H9 (cell line): Measurements from ENCODE around the gene CCS. TPM values are rescaled to one million over a fixed set of nuclear protein-coding genes. Genes with fewer than 3 reads are reported as not detected.

Experiments
- DNase-seq: peaks from one replicate; pipeline ENCODE4 v3.0.0-alpha.2; 2017
- H2AFZ ChIP-seq: one replicate; pipeline ENCODE4 v1.6.1; 2013; ENCODE audit warnings: mild to moderate bottlenecking, low read length, control low read depth, moderate library complexity
- H2AK5ac ChIP-seq: 2 replicates; pipeline ENCODE4 v1.6.1; 2013; ENCODE audit warnings: low read length, control low read depth, mixed read lengths; ENCODE audit not compliant: insufficient read length
- H2BK120ac ChIP-seq: one replicate; pipeline ENCODE4 v1.6.1; 2013; ENCODE audit warnings: low read depth, mild to moderate bottlenecking, low read length, control low read depth, inconsistent platforms; ENCODE audit not compliant: poor library complexity, severe bottlenecking
- H2BK12ac ChIP-seq: 2 replicates; pipeline ENCODE4 v1.6.1; 2013; ENCODE audit warnings: low read length, control low read depth, mixed read lengths, low read depth; ENCODE audit not compliant: insufficient read length
- H2BK15ac ChIP-seq: 2 replicates; pipeline ENCODE4 v1.6.1; 2013; ENCODE audit warnings: low read depth, low read length, control low read depth
- H2BK20ac ChIP-seq: one replicate; pipeline ENCODE4 v1.6.1; 2013; ENCODE audit warnings: low read depth, mild to moderate bottlenecking, low read length, control low read depth, inconsistent platforms; ENCODE audit not compliant: poor library complexity, severe bottlenecking
- H2BK5ac ChIP-seq: 2 replicates; pipeline ENCODE4 v1.6.1; 2013; ENCODE audit warnings: low read length, control low read depth, mixed read lengths; ENCODE audit not compliant: insufficient read length
- H3K14ac ChIP-seq: 2 replicates; pipeline ENCODE4 v1.6.1; 2013; ENCODE audit warnings: low read length, control low read depth; ENCODE audit not compliant: insufficient read depth
- H3K18ac ChIP-seq: 2 replicates; pipeline ENCODE4 v1.6.1; 2013; ENCODE audit warnings: low read depth, mild to moderate bottlenecking, mixed read lengths, low read length, control low read depth; ENCODE audit not compliant: insufficient read length
- H3K23ac ChIP-seq: 2 replicates; pipeline ENCODE4 v1.6.1; 2013; ENCODE audit warnings: low read length, control low read depth, mixed read lengths, low read depth; ENCODE audit not compliant: insufficient read length
- H3K23me2 ChIP-seq: 2 replicates; pipeline ENCODE4 v1.6.1; 2013; ENCODE audit warnings: low read depth, mild to moderate bottlenecking, mixed read lengths, low read length, control low read depth; ENCODE audit not compliant: insufficient read length, poor library complexity, severe bottlenecking
- H3K27ac ChIP-seq: 2 replicates; pipeline ENCODE4 v1.5.1; 2013; ENCODE audit warnings: low read length, control low read depth, mixed read lengths, low read depth; ENCODE audit not compliant: insufficient read length
- H3K27me3 ChIP-seq: 2 replicates; pipeline ENCODE4 v1.6.1; 2013; ENCODE audit warnings: low read length, control low read depth, inconsistent platforms; ENCODE audit not compliant: insufficient read depth
- H3K4ac ChIP-seq: 2 replicates; pipeline ENCODE4 v1.6.1; 2013; ENCODE audit warnings: low read depth, mild to moderate bottlenecking, control low read depth, inconsistent platforms, low read length, moderate library complexity
- H3K4me1 ChIP-seq: 2 replicates; pipeline ENCODE4 v1.6.1; 2013; ENCODE audit warnings: low read length, control low read depth, inconsistent platforms; ENCODE audit not compliant: insufficient read depth
- H3K4me2 ChIP-seq: 2 replicates; pipeline ENCODE4 v1.6.1; 2013; ENCODE audit warnings: low read length, control low read depth, mixed read lengths; ENCODE audit not compliant: insufficient read length, insufficient read depth
- H3K56ac ChIP-seq: 2 replicates; pipeline ENCODE4 v1.6.1; 2013; ENCODE audit warnings: low read depth, mild to moderate bottlenecking, mixed read lengths, low read length, control low read depth; ENCODE audit not compliant: insufficient read length
- H3K79me1 ChIP-seq: 2 replicates; pipeline ENCODE4 v1.6.1; 2013; ENCODE audit warnings: low read depth, mild to moderate bottlenecking, moderate library complexity, low read length, control low read depth, inconsistent platforms; ENCODE audit not compliant: insufficient read depth, poor library complexity, severe bottlenecking
- H3K79me2 ChIP-seq: 2 replicates; pipeline ENCODE4 v1.6.1; 2013; ENCODE audit warnings: low read length, control low read depth, inconsistent platforms; ENCODE audit not compliant: insufficient read depth
- H3K9ac ChIP-seq: 2 replicates; pipeline ENCODE4 v1.6.1; 2013; ENCODE audit warnings: low read length, control low read depth, mixed read lengths; ENCODE audit not compliant: insufficient read length; ENCODE audit errors: extremely low read depth
- H3K9me3 ChIP-seq: one replicate; pipeline ENCODE4 v1.6.1; 2013; ENCODE audit warnings: low read depth, low read length, inconsistent platforms; ENCODE audit not compliant: control insufficient read depth
- H3T11ph ChIP-seq: one replicate; pipeline ENCODE4 v1.6.1; 2013; ENCODE audit warnings: mild to moderate bottlenecking, low read length, control low read depth, inconsistent platforms
- H4K20me1 ChIP-seq: one replicate; pipeline ENCODE4 v1.6.1; 2013; ENCODE audit not compliant: control insufficient read depth, insufficient read length, insufficient read depth
- H4K5ac ChIP-seq: 2 replicates; pipeline ENCODE4 v1.6.1; 2013; ENCODE audit warnings: low read depth, mild to moderate bottlenecking, mixed read lengths, low read length, control low read depth; ENCODE audit not compliant: insufficient read length
- H4K8ac ChIP-seq: replicated peaks from 2 replicates; pipeline ENCODE4 v1.6.1; 2013; ENCODE audit warnings: low read length, control low read depth, mixed read lengths, low read depth; ENCODE audit not compliant: insufficient read length
- H4K91ac ChIP-seq: 2 replicates; pipeline ENCODE4 v1.6.1; 2013; ENCODE audit warnings: low read depth, mild to moderate bottlenecking, moderate library complexity, mixed read lengths, low read length, control low read depth; ENCODE audit not compliant: insufficient read length
- H3K27ac Mint-ChIP-seq, 3 experiments: 2 replicates in 2 of 3; 3 replicates in 1 of 3; pipeline ENCODE4 v1.8.0; 2020 to 2021; ENCODE audit warnings: mixed read lengths in 3 of 3, mild to moderate bottlenecking in 1 of 3, moderate library complexity in 1 of 3
- H3K27me3 Mint-ChIP-seq: 2 replicates; pipeline ENCODE4 v1.8.0; 2021; ENCODE audit warnings: low read depth, mild to moderate bottlenecking, moderate library complexity, mixed read lengths
- H3K36me3 Mint-ChIP-seq, 3 experiments: 2 replicates in 2 of 3; 3 replicates in 1 of 3; pipeline ENCODE4 v1.8.0; 2020 to 2021; ENCODE audit warnings: low read depth in 3 of 3, mixed read lengths in 3 of 3; ENCODE audit not compliant: insufficient read depth in 1 of 3
- H3K4me1 Mint-ChIP-seq, 2 experiments: 2 replicates each; pipeline ENCODE4 v1.8.0; 2020; ENCODE audit warnings: mixed read lengths in 2 of 2
- H3K4me3 Mint-ChIP-seq, 2 experiments: 2 replicates in 1 of 2; 3 replicates in 1 of 2; pipeline ENCODE4 v1.8.0; 2020 to 2021; ENCODE audit warnings: mild to moderate bottlenecking in 2 of 2, mixed read lengths in 2 of 2, moderate library complexity in 1 of 2
- H3K9me3 Mint-ChIP-seq, 2 experiments: 2 replicates in 1 of 2; 3 replicates in 1 of 2; pipeline ENCODE4 v1.8.0; 2020; ENCODE audit warnings: mild to moderate bottlenecking in 2 of 2, mixed read lengths in 2 of 2, moderate library complexity in 1 of 2
- CTCF ChIP-seq: fragments of 200-600 bp; sonication (generic); conservative IDR thresholded peaks from 3 replicates; pipeline ENCODE4 v1.8.0; 2021; ENCODE audit warnings: antibody characterized with exemption, mild to moderate bottlenecking
- WGBS: extraction: QIAGEN DNeasy Blood & Tissue Kit; methylation state at CpG from one replicate; pipeline ENCODE4 v1.1.7; 2013; ENCODE audit warnings: missing lambda C conversion rate, low lambda C conversion rate, mixed read lengths; ENCODE audit not compliant: insufficient read length; ENCODE audit errors: extremely low coverage; 5-methylcytosine and 5-hydroxymethylcytosine counted together
- total RNA-seq: library from RNA; stranded (reverse); gene quantifications from 2 replicates; pipeline ENCODE4 v1.2.1, GENCODE V29; 2021

The CCS gene
- total RNA-seq, 1 experiment from 2014 or later = 61.1 TPM

- DNase-seq = no peak
- Mint-ChIP-seq H3K36me3 (peaks cover 2 to 66% (median 48%) of the 10 kb centered on the region in 3 experiments; a peak in 6 of 7 replicates), H3K9me3 (no peaks in the 10 kb centered on the region), H3K4me1 (no peaks in the 10 kb centered on the region), H3K27ac (no peak overlapping the region; a peak in 1 of 7 replicates), H3K4me3 (no peak overlapping the region; a peak in 1 of 5 replicates), H3K27me3 (no peaks in the 10 kb centered on the region)
- no peak overlapping the region for H2BK120ac ChIP-seq
- H3K23ac ChIP-seq = no peak overlapping the region
- H2AFZ ChIP-seq = no peak overlapping the region
- H4K20me1 ChIP-seq = no peaks in the 10 kb centered on the region
- H2BK5ac ChIP-seq = no peak overlapping the region
- H4K91ac ChIP-seq = no peak overlapping the region
- H3K79me1 ChIP-seq = no peaks in the 10 kb centered on the region
- no peak overlapping the region for H2AK5ac ChIP-seq
- no peaks in the 10 kb centered on the region for H3K9me3 ChIP-seq
- H3K27ac ChIP-seq = no peak overlapping the region
- no peak for TF ChIP-seq CTCF
- no CpG with 5 or more reads among the region's 4 CpGs for WGBS
- H2BK15ac ChIP-seq = no peak overlapping the region
- H3K4me1 ChIP-seq = no peaks in the 10 kb centered on the region
- no peak overlapping the region for H2BK12ac ChIP-seq
- H3K18ac ChIP-seq = no peak overlapping the region
- no peak overlapping the region for H4K8ac ChIP-seq
- no peak overlapping the region for H3K14ac ChIP-seq
- H3K79me2 ChIP-seq = no peaks in the 10 kb centered on the region
- no peak overlapping the region for H2BK20ac ChIP-seq
- H3K23me2 ChIP-seq = no peaks in the 10 kb centered on the region
- no peak overlapping the region for H3K9ac ChIP-seq
- H3K27me3 ChIP-seq = no peaks in the 10 kb centered on the region
- H3K4ac ChIP-seq = no peak overlapping the region
- H3K56ac ChIP-seq = no peak overlapping the region
- no peak overlapping the region for H3K4me2 ChIP-seq
- no peak overlapping the region for H4K5ac ChIP-seq
- no peak overlapping the region for H3T11ph ChIP-seq
These were observed 7.7 kb downstream of the CCS start for GRCh38 chr11:66600631-66601233.
